A673 (cell line): ENCODE measurements around the gene GPN2.

ENCODE experiments used
- CTCF ChIP-seq: fragments of 300-800, 200-600 bp; sonication (generic); conservative IDR thresholded peaks from 2 replicates; pipeline ENCODE4 v1.5.1; 2017; ENCODE audit warnings: low read depth, mild to moderate bottlenecking, antibody characterized with exemption, low read length, moderate library complexity, mixed read lengths
- EZH2 ChIP-seq: fragments of 200-600 bp; sonication (generic); IDR thresholded peaks from 2 replicates; pipeline ENCODE4 v1.6.1; 2017; ENCODE audit warnings: borderline replicate concordance, low read depth, mild to moderate bottlenecking, mixed read lengths, antibody characterized with exemption, low read length; ENCODE audit not compliant: poor library complexity, severe bottlenecking

GRCh38 chr1:26838474-26839338 is 51.4 kb downstream of the GPN2 start:
- TF ChIP-seq EZH2 (no peak), CTCF (no peak)
